Measurements from ENCODE around the gene VAV3. TPM values are rescaled to one million over a fixed set of nuclear protein-coding genes. Genes with fewer than 3 reads are reported as not detected.

VAV3 gene
- total and polyA plus RNA-seq, 2 of the 8 experiments (the other 6 are each of a cell fraction or from before 2014, with no cell fraction given) = 2.9 to 7.9 TPM

DNA sequence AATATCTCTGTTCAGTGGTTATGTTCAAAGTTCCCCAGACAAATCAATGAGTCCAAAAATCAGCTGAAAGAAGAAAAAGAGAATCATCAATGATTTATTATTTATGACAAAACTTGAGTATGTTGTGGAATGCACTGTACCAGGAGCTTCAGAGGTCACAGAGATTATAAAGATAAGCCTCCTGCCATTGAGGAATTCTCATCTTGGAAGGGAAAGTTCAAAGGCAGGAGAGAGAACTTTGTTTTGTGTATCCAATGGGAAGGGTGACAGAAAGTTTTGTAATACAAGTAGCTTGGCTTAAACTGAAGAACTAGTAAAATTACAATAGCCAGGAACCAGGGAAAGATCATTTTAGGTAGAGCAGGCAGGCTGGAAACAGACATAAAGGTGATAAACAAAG, 367.7 kb downstream of the VAV3 start (continued):
- TF ChIP-seq, protein P1, sequence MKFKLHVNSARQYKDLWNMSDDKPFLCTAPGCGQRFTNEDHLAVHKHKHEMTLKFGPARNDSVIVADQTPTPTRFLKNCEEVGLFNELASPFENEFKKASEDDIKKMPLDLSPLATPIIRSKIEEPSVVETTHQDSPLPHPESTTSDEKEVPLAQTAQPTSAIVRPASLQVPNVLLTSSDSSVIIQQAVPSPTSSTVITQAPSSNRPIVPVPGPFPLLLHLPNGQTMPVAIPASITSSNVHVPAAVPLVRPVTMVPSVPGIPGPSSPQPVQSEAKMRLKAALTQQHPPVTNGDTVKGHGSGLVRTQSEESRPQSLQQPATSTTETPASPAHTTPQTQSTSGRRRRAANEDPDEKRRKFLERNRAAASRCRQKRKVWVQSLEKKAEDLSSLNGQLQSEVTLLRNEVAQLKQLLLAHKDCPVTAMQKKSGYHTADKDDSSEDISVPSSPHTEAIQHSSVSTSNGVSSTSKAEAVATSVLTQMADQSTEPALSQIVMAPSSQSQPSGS (IDR thresholded peaks at IDR 0.05; ENCODE audit: low read length) = no peak
- TF ChIP-seq BCL11A (IDR thresholded peaks at IDR 0.05; ENCODE audit: low read depth in 2 of 2, low read length in 2 of 2) (no peak), NANOG (IDR thresholded peaks at IDR 0.05; ENCODE audit: insufficient read depth, low read depth, low read length, poor library complexity, severe bottlenecking) (no peak), NRF1 (IDR thresholded peaks at IDR 0.05; ENCODE audit: low read depth, low read length) (no peak), CEBPB (IDR thresholded peaks at IDR 0.05; ENCODE audit: low read depth, low read length) (no peak), SIX5 (IDR thresholded peaks at IDR 0.05; ENCODE audit: low read depth, low read length) (no peak)
